Loucy (cell line): ENCODE results near the gene BRI3.

Source experiments
- H2AFZ ChIP-seq: fragments of 200-600 bp; sonication (generic); 2 replicates; pipeline ENCODE4 v1.6.0; 2016; ENCODE audit warnings: antibody characterized with exemption, mild to moderate bottlenecking, low read length, moderate library complexity
- H3F3A ChIP-seq: fragments of 200-600 bp; 2 replicates; pipeline ENCODE4 v1.6.0; 2016; ENCODE audit warnings: antibody characterized with exemption, low read depth, mild to moderate bottlenecking
- H3K27me3 ChIP-seq: fragments of 200-600 bp; sonication (generic); 2 replicates; pipeline ENCODE4 v1.6.1; 2014; ENCODE audit warnings: low read length, mild to moderate bottlenecking; ENCODE audit not compliant: insufficient read depth, poor library complexity, severe bottlenecking
- H3K36me3 ChIP-seq: fragments of 200-600 bp; sonication (generic); 2 replicates; pipeline ENCODE4 v1.6.1; 2016; ENCODE audit warnings: low read length; ENCODE audit not compliant: insufficient read depth
- H3K4me1 ChIP-seq: fragments of 200-600 bp; sonication (generic); 2 replicates; pipeline ENCODE4 v1.5.1; 2014; ENCODE audit warnings: low read length, mild to moderate bottlenecking; ENCODE audit not compliant: insufficient read depth, poor library complexity, severe bottlenecking
- H3K4me2 ChIP-seq: fragments of 200-600 bp; sonication (generic); 2 replicates; pipeline ENCODE4 v1.6.0; 2014; ENCODE audit warnings: antibody characterized with exemption, low read length, low read depth, mild to moderate bottlenecking; ENCODE audit not compliant: poor library complexity, severe bottlenecking
- H3K4me3 ChIP-seq: fragments of 200-600 bp; sonication (generic); 2 replicates; pipeline ENCODE4 v1.5.1; 2014; ENCODE audit warnings: low read length, mild to moderate bottlenecking, mixed read lengths; ENCODE audit not compliant: poor library complexity, severe bottlenecking
- H3K79me2 ChIP-seq: fragments of 200-600 bp; sonication (generic); 2 replicates; pipeline ENCODE4 v1.6.1; 2014; ENCODE audit warnings: low read length; ENCODE audit not compliant: insufficient read depth
- H3K9ac ChIP-seq: fragments of 200-600 bp; sonication (generic); 2 replicates; pipeline ENCODE4 v1.6.0; 2014; ENCODE audit warnings: mild to moderate bottlenecking, low read depth, low read length, moderate library complexity; ENCODE audit not compliant: poor library complexity, severe bottlenecking
- H3K9me2 ChIP-seq: fragments of 200-600 bp; sonication (generic); replicated peaks from 2 replicates; pipeline ENCODE4 v1.6.1; 2016; ENCODE audit warnings: low read depth, low read length, mixed read lengths
- H3K9me3 ChIP-seq: fragments of 200-600 bp; sonication (generic); 2 replicates; pipeline ENCODE4 v1.6.1; 2014; ENCODE audit warnings: mild to moderate bottlenecking, antibody characterized with exemption, low read length, low read depth; ENCODE audit not compliant: insufficient read depth
- H4K20me1 ChIP-seq: fragments of 200-600 bp; sonication (generic); 2 replicates; pipeline ENCODE4 v1.6.0; 2014; ENCODE audit warnings: antibody characterized with exemption, low read length, mild to moderate bottlenecking; ENCODE audit not compliant: insufficient read depth, poor library complexity, severe bottlenecking
- CTCF ChIP-seq: fragments of 200-600 bp; sonication (generic); conservative IDR thresholded peaks from 2 replicates; pipeline ENCODE4 v1.5.1; 2014; ENCODE audit warnings: mild to moderate bottlenecking, antibody characterized with exemption, low read length
- EZH2phosphoT487 ChIP-seq: fragments of 200-600 bp; IDR thresholded peaks from 2 replicates; pipeline ENCODE4 v1.6.1; 2018; ENCODE audit warnings: antibody characterized with exemption, mild to moderate bottlenecking, moderate library complexity, borderline replicate concordance

BRI3 gene

GRCh38 chr7:98307971-98308466 lies 26.5 kb downstream of the BRI3 start:
- Histone ChIP-seq H3K9me2 (no peaks in the 10 kb centered on the region), H3K9me3 (no peaks in the 10 kb centered on the region), H2AFZ (no peak overlapping the region), H3K79me2 (no peaks in the 10 kb centered on the region), H3K4me1 (no peaks in the 10 kb centered on the region), H4K20me1 (no peaks in the 10 kb centered on the region), H3K4me3 (no peak overlapping the region), H3K36me3 (no peaks in the 10 kb centered on the region), H3F3A (no peaks in the 10 kb centered on the region), H3K27me3 (no peaks in the 10 kb centered on the region), H3K4me2 (no peak overlapping the region), H3K9ac (no peak overlapping the region)
- TF ChIP-seq CTCF: no peak
- TF ChIP-seq EZH2phosphoT487: no peak

- no peaks in the 10 kb centered on the region for H3K27me3 ChIP-seq
- no peaks in the 10 kb centered on the region for H3K79me2 ChIP-seq
- H3K4me2 ChIP-seq: no peak overlapping the region
- no peaks in the 10 kb centered on the region for H3K36me3 ChIP-seq
- H3K9me2 ChIP-seq: no peaks in the 10 kb centered on the region
- no peaks in the 10 kb centered on the region for H3F3A ChIP-seq
- no peak for TF ChIP-seq EZH2phosphoT487
- no peak for TF ChIP-seq CTCF
- no peak overlapping the region for H2AFZ ChIP-seq
- no peaks in the 10 kb centered on the region for H3K4me1 ChIP-seq
- H4K20me1 ChIP-seq: no peaks in the 10 kb centered on the region
- no peak overlapping the region for H3K9ac ChIP-seq
- H3K9me3 ChIP-seq: no peaks in the 10 kb centered on the region
- no peak overlapping the region for H3K4me3 ChIP-seq
Measured at GRCh38 chr7:98309566-98309965, 28.1 kb downstream of the BRI3 start.

- no peak overlapping the region for H3K4me2 ChIP-seq
- no peaks in the 10 kb centered on the region for H3K9me2 ChIP-seq
- no peaks in the 10 kb centered on the region for H4K20me1 ChIP-seq
- no peaks in the 10 kb centered on the region for H3K27me3 ChIP-seq
- no peak for TF ChIP-seq CTCF
- TF ChIP-seq EZH2phosphoT487: no peak
- H3K9ac ChIP-seq: no peak overlapping the region
- no peak overlapping the region for H3K4me3 ChIP-seq
- no peaks in the 10 kb centered on the region for H3K36me3 ChIP-seq
- H3K9me3 ChIP-seq: no peaks in the 10 kb centered on the region
- no peaks in the 10 kb centered on the region for H3F3A ChIP-seq
- H2AFZ ChIP-seq: no peak overlapping the region
- H3K4me1 ChIP-seq: no peaks in the 10 kb centered on the region
- H3K79me2 ChIP-seq: no peaks in the 10 kb centered on the region
Measured at GRCh38 chr7:98312201-98312600, 30.7 kb downstream of the BRI3 start.
